GM18520 (cell line): ENCODE measurements around the gene DEFB125.
"Not testable (repeated sequence)": the region's sequence is repeated elsewhere in the genome, so short reads cannot be mapped to it uniquely, and the experiment has no call there.

Experiments used
- ATAC-seq: cut with Tn5 transposase; IDR thresholded peaks from one replicate; pipeline ENCODE4 v1.9.1; 2021; ENCODE audit not compliant: unreplicated experiment

Gene DEFB125

GRCh38 chr20:87401-87800 lies at the start of gene DEFB125:
DEFB125 (plus strand) TSS chr20:87672; CDS start chr20:87710, 38 bp downstream.
- no peak for ATAC-seq

GRCh38 chr20:60035-60918 lies 27.2 kb upstream of the DEFB125 start:
- ATAC-seq, result no peak

GRCh38 chr20:61230-61629 lies 26.2 kb upstream of the DEFB125 start:
- ATAC-seq, result no peak

GRCh38 chr20:61757-62156 lies 25.7 kb upstream of the DEFB125 start:
- no peak for ATAC-seq

- no peak for ATAC-seq
Observed at GRCh38 chr20:62487-62886, 25.0 kb upstream of the DEFB125 start.

GRCh38 chr20:64026-64603 lies 23.4 kb upstream of the DEFB125 start:
- no peak for ATAC-seq

GRCh38 chr20:64766-65322 lies 22.6 kb upstream of the DEFB125 start:
- ATAC-seq, result no peak

GRCh38 chr20:77231-77630 lies 10.2 kb upstream of the DEFB125 start:
- no peak for ATAC-seq

GRCh38 chr20:78338-78737 lies 9.1 kb upstream of the DEFB125 start:
- ATAC-seq, result no peak

- no peak for ATAC-seq
Observed at GRCh38 chr20:79565-79964, 7.9 kb upstream of the DEFB125 start.

- no peak for ATAC-seq
Observed at GRCh38 chr20:90651-91050, 3.2 kb downstream of the DEFB125 start.

- no peak for ATAC-seq
Observed at GRCh38 chr20:93641-94040, 6.2 kb downstream of the DEFB125 start.

- no peak for ATAC-seq
Observed at GRCh38 chr20:95215-95614, 7.7 kb downstream of the DEFB125 start.

GRCh38 chr20:97691-98090 lies 10.2 kb downstream of the DEFB125 start:
- not testable (repeated sequence) for ATAC-seq

GRCh38 chr20:101975-102374 lies 14.5 kb downstream of the DEFB125 start:
- ATAC-seq, result no peak

- no peak for ATAC-seq
Observed at GRCh38 chr20:103456-103855, 16.0 kb downstream of the DEFB125 start.

- ATAC-seq, result no peak
Observed at GRCh38 chr20:112396-112795, 24.9 kb downstream of the DEFB125 start.

GRCh38 chr20:117518-117917 lies 30.0 kb downstream of the DEFB125 start:
- no peak for ATAC-seq

GRCh38 chr20:129786-130323 lies 42.4 kb downstream of the DEFB125 start:
- ATAC-seq, result not testable (repeated sequence)

GRCh38 chr20:137668-138490 lies 50.4 kb downstream of the DEFB125 start:
- ATAC-seq, result no peak

GRCh38 chr20:142290-142689 lies 54.8 kb downstream of the DEFB125 start, which contains the start of gene DEFB126:
DEFB126 (plus strand) TSS chr20:142590; CDS start chr20:142629, 39 bp downstream.
- ATAC-seq, result no peak
